GM18519 (cell line): Measurements from ENCODE around the gene GSE1.
"Not testable (repeated sequence)": the region's sequence is repeated elsewhere in the genome, so short reads cannot be mapped to it uniquely, and the experiment has no call there.

Experiments
- ATAC-seq: cut with Tn5 transposase; IDR thresholded peaks from one replicate; pipeline ENCODE4 v1.9.1; 2021; ENCODE audit warnings: mild to moderate bottlenecking, moderate library complexity; ENCODE audit not compliant: unreplicated experiment, low FRiP score

The GSE1 gene

DNA sequence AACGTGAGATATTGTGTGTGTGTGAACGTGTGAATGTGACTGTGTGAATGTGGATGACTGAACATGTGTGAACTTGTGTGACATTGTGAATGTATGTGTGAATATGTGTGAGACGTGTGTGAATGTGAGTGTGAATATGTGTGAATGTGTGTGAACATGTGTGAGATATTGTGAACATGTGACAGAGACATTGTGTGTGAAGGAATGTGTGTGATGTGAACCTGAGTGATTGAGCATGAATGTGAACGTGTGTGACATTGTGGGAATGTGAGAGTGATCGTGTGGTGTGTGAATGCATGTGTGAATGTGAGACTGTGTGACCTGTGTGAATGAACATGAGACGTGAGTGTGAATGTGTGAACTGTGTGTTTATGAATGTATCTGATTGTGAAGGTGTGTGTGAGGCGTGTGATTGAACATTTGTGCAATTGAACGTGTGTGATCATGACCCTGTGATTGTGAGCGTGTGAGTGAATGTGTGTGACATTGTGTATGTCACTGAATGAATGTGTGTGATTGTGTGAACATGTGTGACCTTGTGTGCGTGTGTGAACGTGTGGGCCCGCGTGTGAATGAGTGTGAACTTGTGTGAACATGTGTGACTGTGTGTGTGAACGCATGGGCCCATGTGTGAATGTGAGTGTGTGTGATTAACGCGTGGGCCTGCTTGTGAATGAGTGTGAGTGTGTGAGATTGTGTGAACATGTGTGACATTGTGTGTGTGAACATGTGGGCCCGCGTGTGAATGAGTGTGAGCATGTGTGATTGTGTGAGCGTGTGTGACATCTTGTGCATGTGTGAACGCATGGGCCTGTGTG lies 23.2 kb upstream of the GSE1 start:
- ATAC-seq = no peak

DNA sequence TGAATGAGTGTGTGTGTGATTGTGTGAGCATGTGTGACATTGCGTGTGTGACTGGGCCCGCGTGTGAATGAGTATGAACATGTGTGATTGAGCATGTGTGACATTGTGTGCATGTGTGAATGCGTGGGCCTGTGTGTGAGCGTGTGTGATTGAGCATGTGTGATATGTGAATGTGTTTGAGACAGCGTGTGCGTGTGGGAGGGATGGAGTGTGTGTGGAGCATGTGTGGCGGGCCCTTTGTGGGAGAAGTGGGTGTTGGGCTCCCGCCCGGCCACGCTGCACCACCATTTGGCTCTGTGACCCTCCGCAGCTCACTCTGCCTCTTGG lies 22.7 kb upstream of the GSE1 start:
- ATAC-seq = no peak

- no peak for ATAC-seq
Observed at GRCh38 chr16:85591381-85591780, 21.7 kb upstream of the GSE1 start.

DNA sequence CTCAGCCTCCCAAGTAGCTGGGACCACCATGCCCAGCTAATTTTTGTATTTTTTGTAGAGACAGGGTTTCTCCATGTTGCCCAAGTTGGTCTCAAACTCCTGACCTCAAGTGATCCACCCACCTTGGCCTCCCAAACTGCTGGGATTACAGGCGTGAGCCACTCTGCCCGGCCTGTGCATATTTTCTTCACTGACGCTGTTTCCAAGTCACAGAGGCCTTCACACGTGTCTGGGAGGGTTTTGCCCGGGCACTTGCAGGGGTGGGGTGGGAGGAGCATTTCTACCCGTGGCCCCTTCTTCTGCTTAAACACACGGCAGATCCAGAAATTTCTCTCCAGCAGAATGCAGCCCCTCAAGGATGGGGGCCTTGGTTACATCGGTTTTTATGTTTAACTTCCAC lies 20.8 kb upstream of the GSE1 start:
- ATAC-seq = not testable (repeated sequence)

DNA sequence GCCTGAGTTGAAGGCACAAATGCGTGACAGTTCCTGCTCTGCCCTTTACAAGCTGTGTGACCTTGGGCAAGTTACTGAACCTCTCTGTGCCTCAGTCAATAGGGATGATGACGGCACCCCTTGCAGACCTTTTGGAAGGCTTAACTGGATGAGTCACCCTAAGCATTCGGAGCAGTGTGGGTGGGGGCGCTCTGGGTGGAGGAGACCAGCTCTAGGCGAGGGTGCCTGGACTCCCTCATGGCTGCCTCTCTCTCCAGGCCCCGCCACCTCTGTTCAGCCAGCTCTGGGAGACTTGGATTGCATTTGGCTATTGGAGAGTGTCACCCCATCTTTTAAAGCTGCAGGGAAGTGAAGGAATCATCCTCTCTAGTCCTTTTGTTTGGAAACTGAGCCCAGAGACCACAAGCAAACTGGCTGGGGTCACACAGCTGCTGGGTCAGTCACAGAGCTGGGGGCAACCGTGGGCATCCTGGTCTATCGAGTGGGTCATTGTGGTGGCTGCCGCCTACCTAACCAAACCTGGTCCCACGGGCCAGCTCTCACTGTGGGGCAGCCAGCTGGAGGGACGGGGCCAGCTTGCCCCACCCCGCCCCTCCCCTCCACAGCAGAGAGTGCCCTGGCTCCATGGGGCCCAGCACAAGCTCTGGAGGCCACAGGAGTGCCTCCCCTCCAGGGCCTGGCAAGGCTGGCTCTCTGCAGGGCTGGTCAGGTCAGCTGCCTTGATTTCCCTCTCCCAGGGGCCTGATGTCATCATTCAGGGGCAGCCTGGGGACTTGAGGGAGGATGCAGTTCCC lies 20.2 kb upstream of the GSE1 start:
- ATAC-seq = no peak

DNA sequence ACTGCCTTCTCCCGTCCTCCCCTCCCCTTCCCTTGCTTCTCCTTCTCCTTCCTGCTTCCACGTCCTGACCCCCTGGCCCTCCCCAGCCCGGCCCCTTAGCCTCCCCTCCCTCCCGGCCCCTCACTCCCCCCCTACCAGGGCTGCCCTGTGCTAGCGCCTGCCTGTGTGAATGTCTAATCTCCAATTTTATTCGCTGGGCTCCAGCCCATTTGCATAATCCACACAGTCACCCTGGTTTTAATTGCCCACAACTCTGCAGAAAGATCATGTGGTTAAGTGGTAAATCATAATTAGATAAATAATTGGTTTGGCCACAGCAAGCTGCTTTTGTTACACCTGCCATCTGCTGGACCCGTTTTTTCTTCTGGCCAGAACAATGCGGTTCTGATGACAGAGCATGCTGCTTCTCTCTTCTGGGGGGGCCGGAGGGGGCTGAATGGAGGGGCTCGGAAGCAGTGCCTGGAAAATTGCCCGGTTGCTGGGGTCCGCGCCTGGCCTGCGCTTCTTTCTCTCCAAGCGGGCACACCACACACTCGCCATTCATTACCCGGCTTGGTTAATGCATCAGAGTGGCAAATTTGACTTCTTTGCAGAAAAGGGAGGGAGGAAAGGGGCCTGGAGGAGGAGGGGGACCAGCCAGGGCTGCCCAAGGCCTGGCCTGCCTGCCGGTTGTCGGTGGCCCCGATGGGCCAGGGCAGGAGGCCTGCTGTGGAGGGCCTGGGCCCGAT lies 19.5 kb upstream of the GSE1 start:
- no peak for ATAC-seq

- no peak for ATAC-seq
Observed at GRCh38 chr16:85594273-85594977, 18.7 kb upstream of the GSE1 start.

- no peak for ATAC-seq
Observed at GRCh38 chr16:85594978-85595661, 18.0 kb upstream of the GSE1 start.

- ATAC-seq = no peak
Observed at GRCh38 chr16:85595812-85596502, 17.2 kb upstream of the GSE1 start.

DNA sequence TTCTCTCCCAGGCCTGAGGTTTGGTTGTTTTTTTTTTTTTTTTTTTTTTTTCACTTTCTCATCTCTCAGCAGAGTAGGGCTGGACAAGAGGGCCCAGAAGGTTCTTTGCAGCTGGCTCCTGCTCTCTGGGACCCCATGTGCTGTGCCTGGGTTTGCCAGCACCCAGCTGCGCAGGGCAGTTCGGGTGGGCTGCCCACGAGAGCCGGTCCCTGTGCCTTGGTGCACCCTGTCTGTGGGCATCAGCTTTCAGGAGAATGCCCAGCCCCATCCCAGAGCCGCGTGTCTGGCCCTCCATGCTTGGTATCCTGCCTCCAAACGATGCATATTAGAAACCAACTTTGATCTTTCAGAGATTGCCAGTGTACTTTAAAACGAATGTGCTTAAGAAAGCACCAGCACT lies 15.0 kb upstream of the GSE1 start:
- ATAC-seq = no peak

GRCh38 chr16:85600078-85600477 lies 13.0 kb upstream of the GSE1 start:
- no peak for ATAC-seq

DNA sequence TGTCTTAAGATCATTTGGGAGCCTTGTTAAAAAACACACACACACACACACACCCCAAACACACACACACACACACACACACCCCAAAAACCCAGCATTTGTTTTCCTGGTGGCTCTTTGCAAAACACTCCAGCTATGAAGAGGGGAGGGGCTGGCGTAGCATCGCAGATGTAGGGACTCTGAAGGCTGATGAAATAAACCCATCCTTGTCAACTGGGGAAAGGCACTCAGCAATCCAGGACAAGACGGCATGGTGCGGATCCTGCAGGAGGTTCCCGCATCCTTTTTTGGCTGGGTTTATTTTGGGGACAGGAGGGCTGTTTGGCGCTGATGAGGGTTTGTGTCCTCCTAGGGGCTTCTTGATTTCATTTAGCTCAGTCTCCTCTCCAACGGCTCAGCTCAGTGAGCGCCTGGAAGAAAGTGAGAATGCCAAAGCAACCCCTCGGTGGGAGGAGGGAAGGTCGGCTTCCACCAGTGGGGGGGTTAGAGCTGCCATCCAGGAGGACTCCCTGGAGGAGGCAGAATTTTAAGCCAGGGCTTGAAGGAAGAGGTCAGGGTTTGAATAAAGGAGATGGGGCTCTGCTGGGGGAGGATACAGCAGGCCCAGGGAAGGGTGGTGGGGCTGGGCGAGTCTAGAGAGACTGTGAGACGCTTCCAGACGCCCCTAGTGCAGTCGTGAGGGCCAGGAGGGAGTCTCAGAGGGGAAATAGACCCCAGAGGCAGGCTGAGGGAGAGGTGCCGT lies 12.4 kb upstream of the GSE1 start:
- ATAC-seq = no peak

- ATAC-seq = no peak
Observed at GRCh38 chr16:85601272-85601639, 11.9 kb upstream of the GSE1 start.

DNA sequence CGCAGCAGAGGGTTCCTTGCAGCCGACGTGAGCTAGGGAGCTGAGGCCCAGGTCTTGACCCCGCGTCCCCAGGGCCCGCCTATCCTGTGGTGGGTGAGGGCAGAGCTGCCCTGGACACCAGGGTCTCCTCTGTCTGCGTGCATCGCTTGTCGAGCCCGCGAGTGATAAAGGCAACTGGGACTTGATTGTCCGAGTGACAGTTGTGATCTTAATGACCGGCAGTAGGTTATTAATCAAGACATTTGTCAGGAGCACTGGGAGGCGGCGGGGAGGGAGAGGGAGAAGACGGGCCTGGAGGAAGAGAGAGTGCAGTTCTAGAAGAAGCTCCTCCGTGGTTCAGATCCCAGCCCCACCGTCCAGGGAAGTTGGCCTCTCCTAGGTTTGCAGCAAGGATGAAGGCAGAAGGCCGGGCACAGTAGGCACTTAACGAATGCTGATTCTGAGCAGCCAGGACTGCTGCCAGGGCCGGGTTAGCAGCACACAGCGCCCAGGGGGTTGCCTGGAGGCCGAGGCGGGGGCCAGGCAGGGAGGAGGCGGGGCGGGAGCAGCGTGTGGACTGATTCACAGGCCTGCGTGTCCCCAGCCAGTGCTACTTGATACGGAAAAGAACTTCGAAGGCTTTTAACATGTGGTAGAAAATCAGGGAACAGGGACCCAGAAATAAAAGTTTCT lies 11.3 kb upstream of the GSE1 start:
- ATAC-seq = no peak

DNA sequence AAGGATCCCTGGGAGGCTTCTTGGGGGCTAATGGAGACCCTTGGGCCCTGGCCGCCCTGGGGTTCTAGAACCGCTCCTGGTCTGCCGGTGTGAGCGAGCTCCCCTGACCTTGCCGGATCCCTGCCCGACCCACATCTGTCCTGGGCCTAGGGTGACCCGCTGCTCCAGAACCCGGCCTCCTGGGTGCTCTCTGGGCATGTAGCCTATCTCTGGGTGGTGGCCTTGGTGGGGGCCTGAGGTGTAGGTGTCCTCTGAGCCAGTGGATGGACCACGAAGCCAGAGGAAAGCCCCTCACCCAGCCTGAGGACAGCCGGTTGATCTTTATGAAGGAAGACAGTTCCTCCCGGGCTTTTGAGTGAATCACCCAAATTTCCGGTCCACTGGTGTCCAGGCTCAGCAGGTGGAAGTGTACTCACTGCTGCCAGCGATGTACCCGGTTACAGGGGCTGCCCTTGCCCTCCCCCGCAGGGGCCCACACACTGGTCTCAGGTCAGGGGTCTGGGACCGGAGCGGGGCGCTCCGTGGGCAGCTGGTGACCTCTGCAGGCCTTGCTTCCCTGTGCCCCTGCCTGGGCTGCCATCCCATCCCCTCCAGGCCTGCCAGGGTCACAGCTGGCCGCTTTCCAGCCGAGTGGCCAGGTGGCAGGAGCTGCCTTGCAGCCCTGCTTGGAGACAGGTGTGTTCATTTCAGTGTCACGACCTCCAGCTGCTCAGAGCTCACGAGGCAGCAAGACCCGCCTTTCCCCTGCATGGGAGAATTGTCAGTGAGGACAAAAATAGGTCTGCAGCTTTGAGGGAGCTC lies 10.5 kb upstream of the GSE1 start:
- ATAC-seq = no peak

DNA sequence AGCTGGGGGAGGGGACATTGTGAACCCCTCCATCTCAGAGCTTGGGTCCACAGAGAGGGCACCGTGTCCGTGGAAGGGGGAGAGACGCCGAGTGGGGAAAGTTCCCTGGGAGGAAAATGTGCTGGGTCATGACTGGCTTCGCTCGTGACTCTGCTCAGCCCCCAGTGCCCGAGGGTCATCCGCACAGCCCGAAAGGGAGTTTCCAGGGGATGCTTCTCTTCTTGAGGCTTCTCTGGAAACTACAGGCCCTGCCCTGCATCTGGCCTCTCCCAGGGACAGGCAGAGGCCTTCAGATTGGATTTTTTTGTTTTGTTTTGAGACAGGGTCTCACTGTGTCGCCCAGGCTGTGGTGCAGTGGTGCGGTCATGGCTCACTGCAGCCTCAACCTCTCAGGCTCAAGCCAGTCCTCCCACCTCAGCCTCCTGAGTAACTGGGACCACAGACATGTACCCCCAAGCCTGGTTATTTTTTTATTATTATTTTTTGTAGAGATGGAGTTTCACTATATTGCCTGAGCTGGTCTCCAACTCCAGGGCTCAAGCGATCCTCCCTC lies 9.8 kb upstream of the GSE1 start:
- no peak for ATAC-seq

- ATAC-seq = no peak
Observed at GRCh38 chr16:85604145-85604705, 8.9 kb upstream of the GSE1 start.
